MM.1S (cell line): ENCODE measurements around the gene TMEM184B.

Source experiments
- DNase-seq: peaks from one replicate; pipeline ENCODE4 v3.0.0-alpha.2; 2015
- H2AFZ ChIP-seq: fragments of 300-600 bp; sonication (generic); 2 replicates; pipeline ENCODE4 v1.6.0; 2016; ENCODE audit warnings: antibody characterized with exemption, low read length
- H3F3A ChIP-seq: fragments of 300-600 bp; sonication (generic); 2 replicates; pipeline ENCODE4 v1.6.1; 2016; ENCODE audit warnings: mild to moderate bottlenecking, antibody characterized with exemption, low read length, moderate library complexity, mixed read lengths; ENCODE audit not compliant: insufficient read depth
- H3K27ac ChIP-seq: fragments of 300-600 bp; sonication (generic); 2 replicates; pipeline ENCODE4 v1.5.1; 2016; ENCODE audit warnings: mild to moderate bottlenecking, low read length
- H3K27me3 ChIP-seq: fragments of 300-600 bp; sonication (generic); replicated peaks from 2 replicates; pipeline ENCODE4 v1.6.0; 2016; ENCODE audit warnings: low read length; ENCODE audit not compliant: insufficient read depth
- H3K36me3 ChIP-seq: fragments of 300-600 bp; sonication (generic); replicated peaks from 2 replicates; pipeline ENCODE4 v1.6.1; 2016; ENCODE audit warnings: mild to moderate bottlenecking, low read length, mixed read lengths; ENCODE audit not compliant: insufficient read depth
- H3K4me1 ChIP-seq: fragments of 300-600 bp; sonication (generic); 2 replicates; pipeline ENCODE4 v1.6.1; 2016; ENCODE audit warnings: low read length, mixed read lengths
- H3K4me2 ChIP-seq: fragments of 300-600 bp; sonication (generic); 2 replicates; pipeline ENCODE4 v1.6.0; 2016; ENCODE audit warnings: low read depth, low read length
- H3K4me3 ChIP-seq: fragments of 300-600 bp; sonication (generic); 2 replicates; pipeline ENCODE4 v1.5.1; 2016; ENCODE audit warnings: low read length, mixed read lengths
- H3K79me2 ChIP-seq: fragments of 300-600 bp; sonication (generic); 2 replicates; pipeline ENCODE4 v1.6.1; 2016; ENCODE audit warnings: mixed run types, low read length, mixed read lengths
- H3K9ac ChIP-seq: fragments of 300-600 bp; sonication (generic); 2 replicates; pipeline ENCODE4 v1.6.1; 2016; ENCODE audit warnings: low read length, mixed read lengths
- H3K9me2 ChIP-seq: fragments of 300-600 bp; sonication (generic); replicated peaks from 2 replicates; pipeline ENCODE4 v1.6.1; 2016; ENCODE audit warnings: mild to moderate bottlenecking, low read length, mixed read lengths; ENCODE audit not compliant: insufficient read depth
- H3K9me3 ChIP-seq: fragments of 300-600 bp; sonication (generic); replicated peaks from 2 replicates; pipeline ENCODE4 v1.6.1; 2016; ENCODE audit warnings: mild to moderate bottlenecking, low read length, mixed read lengths; ENCODE audit not compliant: insufficient read depth
- H4K20me1 ChIP-seq: fragments of 300-600 bp; sonication (generic); 2 replicates; pipeline ENCODE4 v1.6.1; 2016; ENCODE audit warnings: mild to moderate bottlenecking, low read length, moderate library complexity, mixed read lengths; ENCODE audit not compliant: insufficient read depth
- CTCF ChIP-seq: fragments of 300-600 bp; sonication (generic); IDR thresholded peaks from 2 replicates; pipeline ENCODE4 v1.5.1; 2016; ENCODE audit warnings: antibody characterized with exemption, low read length, mixed read lengths
- EZH2 ChIP-seq: fragments of 300-600 bp; sonication (generic); optimal IDR thresholded peaks from 2 replicates; pipeline ENCODE3; 2017; ENCODE audit warnings: low read depth, mild to moderate bottlenecking, antibody characterized with exemption, low read length, mixed read lengths
- EZH2phosphoT487 ChIP-seq: fragments of 300-600 bp; sonication (generic); IDR thresholded peaks from 2 replicates; pipeline ENCODE4 v1.6.1; 2018; ENCODE audit warnings: antibody characterized with exemption, low read length

The TMEM184B gene

GRCh38 chr22:38211556-38211955 is 61.3 kb downstream of the TMEM184B start:
- peaks cover 70% of the 10 kb centered on the region for H3K79me2 ChIP-seq
- no peak overlapping the region for H3K9ac ChIP-seq
- no peaks in the 10 kb centered on the region for H3K9me2 ChIP-seq
- no peaks in the 10 kb centered on the region for H3K9me3 ChIP-seq
- H4K20me1 ChIP-seq, result no peaks in the 10 kb centered on the region
- H3K4me3 ChIP-seq, result no peak overlapping the region
- no peaks in the 10 kb centered on the region for H3K36me3 ChIP-seq
- H3F3A ChIP-seq, result peaks cover 12% of the 10 kb centered on the region; the same call in 1 of the 2 replicates
- TF ChIP-seq EZH2 (no peak), CTCF (no peak), EZH2phosphoT487 (no peak)
- no peaks in the 10 kb centered on the region for H3K27me3 ChIP-seq
- DNase-seq, result no peak
- H3K4me2 ChIP-seq, result no peak overlapping the region
- H2AFZ ChIP-seq, result no peak overlapping the region
- peaks cover 14% of the 10 kb centered on the region for H3K4me1 ChIP-seq
- no peak overlapping the region for H3K27ac ChIP-seq

GRCh38 chr22:38208551-38208968 is 64.2 kb downstream of the TMEM184B start:
- Histone ChIP-seq H3K4me2 (no peak overlapping the region), H3K79me2 (peaks cover 85% of the 10 kb centered on the region), H2AFZ (no peak overlapping the region), H3K27me3 (no peaks in the 10 kb centered on the region), H3K9me3 (no peaks in the 10 kb centered on the region), H3F3A (0 out of 2 replicates have a peak, but pooled peaks cover 2% of the 10 kb centered on the region), H3K9me2 (no peaks in the 10 kb centered on the region), H3K4me3 (no peak overlapping the region), H4K20me1 (no peaks in the 10 kb centered on the region), H3K36me3 (no peaks in the 10 kb centered on the region), H3K4me1 (peaks cover 13% of the 10 kb centered on the region), H3K9ac (no peak overlapping the region), H3K27ac (no peak overlapping the region)
- no peak for TF ChIP-seq CTCF
- TF ChIP-seq EZH2, result no peak
- no peak for TF ChIP-seq EZH2phosphoT487
- DNase-seq, result no peak

GRCh38 chr22:38207898-38208432 is 64.8 kb downstream of the TMEM184B start:
- Histone ChIP-seq H3F3A (peaks cover 6% of the 10 kb centered on the region; the same call in 1 of the 2 replicates), H3K79me2 (peaks cover 86% of the 10 kb centered on the region), H3K36me3 (no peaks in the 10 kb centered on the region), H3K27me3 (no peaks in the 10 kb centered on the region), H3K4me1 (peaks cover 8% of the 10 kb centered on the region; the same call in 1 of the 2 replicates), H3K4me2 (no peak overlapping the region), H3K9ac (no peak overlapping the region), H3K9me3 (no peaks in the 10 kb centered on the region), H3K9me2 (no peaks in the 10 kb centered on the region), H2AFZ (no peak overlapping the region), H3K4me3 (no peak overlapping the region), H3K27ac (no peak overlapping the region), H4K20me1 (no peaks in the 10 kb centered on the region)
- no peak for TF ChIP-seq EZH2phosphoT487
- no peak for TF ChIP-seq CTCF
- TF ChIP-seq EZH2, result no peak
- no peak for DNase-seq
